Mucosa of stomach (tissue), 1 donor: ENCODE measurements around the gene CPEB4.

ENCODE experiments used
- H3K27me3 ChIP-seq: one replicate; pipeline ENCODE4 v1.7.0; 2013; ENCODE audit warnings: mild to moderate bottlenecking, low read length; ENCODE audit not compliant: control insufficient read depth, insufficient read depth
- H3K36me3 ChIP-seq: one replicate; pipeline ENCODE4 v1.7.0; 2013; ENCODE audit warnings: low read length; ENCODE audit not compliant: control insufficient read depth, insufficient read depth
- H3K4me1 ChIP-seq: one replicate; pipeline ENCODE4 v1.7.0; 2013; ENCODE audit warnings: mild to moderate bottlenecking, low read length; ENCODE audit not compliant: control insufficient read depth, insufficient read depth
- H3K4me3 ChIP-seq: one replicate; pipeline ENCODE4 v1.7.0; 2013; ENCODE audit warnings: low read length
- H3K9ac ChIP-seq: one replicate; pipeline ENCODE4 v1.7.0; 2013; ENCODE audit warnings: mild to moderate bottlenecking, low read length, moderate library complexity
- H3K9me3 ChIP-seq: one replicate; pipeline ENCODE4 v1.7.0; 2013; ENCODE audit warnings: mild to moderate bottlenecking, low read length, moderate library complexity; ENCODE audit not compliant: control insufficient read depth
- donor health status: Pancreatic carcinoma.

The CPEB4 gene

GRCh38 chr5:173969167-173970049 is 81.3 kb downstream of the CPEB4 start:
- Histone ChIP-seq H3K9me3 (no peaks in the 10 kb centered on the region), H3K9ac (no peak overlapping the region), H3K4me3 (no peak overlapping the region), H3K36me3 (no peaks in the 10 kb centered on the region), H3K27me3 (peaks cover 11% of the 10 kb centered on the region), H3K4me1 (peaks cover 18% of the 10 kb centered on the region)

DNA sequence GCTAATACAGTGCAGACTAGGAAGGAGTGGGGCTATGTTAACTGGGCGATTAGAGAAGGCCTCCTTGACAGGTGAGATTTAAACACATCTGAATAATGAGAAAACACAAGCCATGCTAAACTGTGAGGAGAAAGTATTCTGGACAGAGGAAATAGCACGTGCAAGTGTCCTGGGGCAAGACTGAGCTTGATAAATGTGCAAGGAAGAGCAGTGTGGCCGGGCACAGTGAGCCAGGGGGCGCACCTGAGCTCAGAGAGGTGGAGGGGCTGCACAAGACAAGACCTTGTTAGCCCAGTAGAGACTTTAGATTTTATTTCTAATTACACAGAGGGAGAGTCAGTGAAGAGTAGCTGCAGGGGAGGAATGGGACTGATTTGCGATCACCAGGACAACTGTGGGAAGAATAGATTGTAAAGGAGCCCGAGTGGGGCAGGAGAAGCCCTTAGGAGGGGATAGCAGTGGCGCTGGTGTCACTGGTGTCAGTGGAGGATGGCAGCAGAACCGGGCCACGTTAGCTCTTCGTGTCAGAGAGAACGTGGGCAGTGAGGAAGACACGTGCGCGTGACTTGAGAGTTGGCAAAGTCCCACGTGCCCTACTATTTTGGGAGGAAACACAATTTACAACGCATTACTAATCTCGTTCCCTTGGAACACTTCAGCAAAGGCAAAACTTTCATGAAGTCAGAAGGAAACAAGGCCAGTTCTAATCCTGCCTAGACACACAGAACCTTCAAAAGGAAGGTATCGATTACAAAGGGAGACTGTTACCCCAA is 82.9 kb downstream of the CPEB4 start:
- Histone ChIP-seq H3K4me1 (peaks cover 13% of the 10 kb centered on the region), H3K4me3 (no peak overlapping the region), H3K36me3 (no peaks in the 10 kb centered on the region), H3K9ac (no peak overlapping the region), H3K27me3 (peaks cover 11% of the 10 kb centered on the region), H3K9me3 (no peaks in the 10 kb centered on the region)

- H3K27me3 ChIP-seq = peaks cover 11% of the 10 kb centered on the region
- peaks cover 13% of the 10 kb centered on the region for H3K4me1 ChIP-seq
- no peaks in the 10 kb centered on the region for H3K36me3 ChIP-seq
- no peaks in the 10 kb centered on the region for H3K9me3 ChIP-seq
- no peak overlapping the region for H3K9ac ChIP-seq
- H3K4me3 ChIP-seq = no peak overlapping the region
Observed at GRCh38 chr5:173971681-173972345, 83.7 kb downstream of the CPEB4 start.

DNA sequence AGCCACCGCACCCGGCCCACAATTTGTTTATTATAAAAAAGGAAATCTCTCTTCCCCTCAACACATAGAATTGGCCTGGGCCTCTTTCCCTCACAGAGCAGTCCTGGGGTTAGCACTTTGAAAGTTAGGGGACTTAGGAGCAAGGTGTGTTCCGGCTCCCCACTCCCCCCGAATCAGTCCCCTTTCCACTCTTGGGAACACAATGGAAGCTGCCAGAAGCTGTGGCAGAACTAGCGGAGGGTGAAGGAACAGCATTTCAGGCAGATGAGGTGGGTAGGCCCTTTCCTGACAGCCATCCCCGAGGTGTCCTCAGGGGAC is 84.4 kb downstream of the CPEB4 start:
- no peak overlapping the region for H3K4me3 ChIP-seq
- peak overlapping the region; percentile 70 for H3K9ac ChIP-seq
- H3K36me3 ChIP-seq = no peaks in the 10 kb centered on the region
- peaks cover 11% of the 10 kb centered on the region for H3K27me3 ChIP-seq
- no peaks in the 10 kb centered on the region for H3K9me3 ChIP-seq
- H3K4me1 ChIP-seq = peaks cover 13% of the 10 kb centered on the region

DNA sequence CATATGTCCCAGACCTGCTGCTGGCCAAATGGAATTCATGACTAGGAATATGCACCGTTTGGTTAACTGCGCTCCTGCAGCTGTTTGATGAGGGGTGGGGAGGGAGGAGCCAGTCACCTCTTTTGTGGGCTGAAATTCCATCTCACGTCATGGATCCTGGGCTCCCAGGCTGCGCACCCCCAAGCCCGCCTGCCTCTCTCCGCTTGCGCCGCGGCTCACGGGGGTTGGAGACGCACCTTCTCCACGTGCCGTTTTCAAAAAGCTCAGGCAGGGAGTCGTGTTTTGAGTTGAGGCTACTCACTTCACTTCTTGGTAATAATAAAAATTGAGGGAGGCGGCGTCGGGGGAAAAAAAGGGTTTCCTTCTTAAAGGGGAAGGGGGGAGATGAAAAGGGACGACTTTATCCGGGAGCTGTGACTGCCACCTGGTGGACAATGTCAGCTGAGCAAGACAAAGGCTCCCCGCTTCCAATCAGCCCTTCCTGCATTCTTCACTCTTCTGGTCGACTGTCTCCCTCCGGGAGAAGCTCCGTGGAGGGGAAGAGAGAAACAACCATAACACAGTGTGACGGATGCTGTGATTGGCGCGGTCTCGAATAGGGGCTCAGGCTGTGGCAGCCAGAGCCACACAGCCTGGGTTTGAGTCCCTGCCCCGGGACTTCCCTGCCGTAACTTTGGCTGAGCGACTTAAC is 84.9 kb downstream of the CPEB4 start:
- no peaks in the 10 kb centered on the region for H3K9me3 ChIP-seq
- peak overlapping the region; percentile 18 for H3K4me3 ChIP-seq
- H3K9ac ChIP-seq = peak overlapping the region; percentile 70
- peaks cover 13% of the 10 kb centered on the region for H3K4me1 ChIP-seq
- H3K27me3 ChIP-seq = peaks cover 11% of the 10 kb centered on the region
- H3K36me3 ChIP-seq = no peaks in the 10 kb centered on the region

DNA sequence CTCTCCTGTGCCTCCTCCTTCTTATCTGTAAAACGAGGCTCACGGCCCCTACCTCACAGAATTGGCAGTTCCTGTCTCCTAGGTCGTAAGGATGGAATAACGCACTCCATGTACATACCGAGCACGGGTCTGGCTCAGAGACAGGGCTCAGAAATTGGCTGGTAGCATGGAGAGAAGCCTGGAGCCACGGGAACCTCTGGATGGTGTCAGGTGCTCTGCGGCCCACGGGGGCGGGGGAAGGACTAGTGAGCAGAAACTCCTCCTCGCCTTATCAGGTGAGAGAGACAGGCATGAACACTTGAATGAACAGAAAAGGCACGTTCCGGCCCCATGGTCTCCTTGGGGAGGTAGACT is 85.4 kb downstream of the CPEB4 start:
- Histone ChIP-seq H3K36me3 (no peaks in the 10 kb centered on the region), H3K9ac (peak overlapping the region; percentile 70), H3K4me1 (peaks cover 13% of the 10 kb centered on the region), H3K9me3 (no peaks in the 10 kb centered on the region), H3K4me3 (peak overlapping the region; percentile 18), H3K27me3 (peaks cover 11% of the 10 kb centered on the region)

- Histone ChIP-seq H3K36me3 (no peaks in the 10 kb centered on the region), H3K4me1 (peaks cover 13% of the 10 kb centered on the region), H3K4me3 (no peak overlapping the region), H3K27me3 (peaks cover 11% of the 10 kb centered on the region), H3K9me3 (no peaks in the 10 kb centered on the region), H3K9ac (no peak overlapping the region)
Observed at GRCh38 chr5:173974688-173975239, 86.6 kb downstream of the CPEB4 start.

DNA sequence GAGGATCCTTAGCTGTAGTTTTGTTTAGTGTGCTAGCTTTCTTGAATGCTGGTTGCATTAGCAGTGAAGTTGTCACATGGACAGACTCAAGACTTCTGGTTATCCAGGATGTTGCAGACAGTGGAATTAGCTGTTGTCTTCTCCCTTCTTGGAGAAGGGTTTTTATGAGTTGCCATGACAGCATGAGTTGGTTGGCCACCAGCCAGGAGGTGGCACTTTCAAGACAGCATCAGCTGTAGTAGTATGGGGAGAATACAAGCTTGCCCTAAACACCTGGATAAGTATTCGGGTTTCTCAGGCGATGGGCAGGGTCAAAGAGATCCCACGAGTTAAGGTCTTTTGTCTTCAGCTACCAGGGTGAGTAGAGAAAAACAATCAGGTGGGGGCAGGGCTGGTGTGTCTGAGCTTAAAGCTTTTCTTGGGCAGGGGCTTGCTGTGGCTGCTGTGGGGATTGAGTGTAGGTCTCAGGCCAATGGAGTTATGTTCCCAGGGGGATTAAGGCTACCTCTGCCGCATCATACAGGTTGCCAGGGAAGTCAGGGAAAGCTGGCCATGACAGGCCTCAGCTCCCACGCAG is 93.1 kb downstream of the CPEB4 start:
- Histone ChIP-seq H3K9me3 (no peaks in the 10 kb centered on the region), H3K27me3 (peaks cover 4% of the 10 kb centered on the region), H3K9ac (no peak overlapping the region), H3K4me1 (no peaks in the 10 kb centered on the region), H3K4me3 (no peak overlapping the region), H3K36me3 (no peaks in the 10 kb centered on the region)

DNA sequence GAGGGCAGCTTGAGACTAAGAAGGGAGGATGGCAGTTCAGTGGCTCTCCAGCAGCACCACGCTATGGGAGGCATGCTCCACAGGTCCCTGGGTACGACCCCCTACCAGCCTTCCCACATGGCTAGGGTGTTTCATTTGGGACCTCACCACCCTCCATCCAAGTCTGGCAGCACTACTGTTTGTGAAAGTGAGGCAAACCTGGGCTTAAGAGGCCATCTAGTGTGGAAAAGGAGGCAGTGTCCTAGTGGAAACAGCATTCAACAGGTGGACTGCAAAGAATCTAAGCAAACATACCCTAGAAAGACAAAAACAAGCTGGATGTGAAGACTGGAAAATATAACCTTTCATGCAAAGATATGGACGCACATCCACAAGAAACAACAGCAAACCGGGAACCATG is 96.1 kb downstream of the CPEB4 start:
- no peak overlapping the region for H3K9ac ChIP-seq
- no peaks in the 10 kb centered on the region for H3K9me3 ChIP-seq
- no peaks in the 10 kb centered on the region for H3K4me1 ChIP-seq
- no peak overlapping the region for H3K4me3 ChIP-seq
- H3K36me3 ChIP-seq = no peaks in the 10 kb centered on the region
- peaks cover 4% of the 10 kb centered on the region for H3K27me3 ChIP-seq

GRCh38 chr5:173988554-173989431 is 100.6 kb downstream of the CPEB4 start, which contains the start of gene C5orf47:
TSS of gene C5orf47 (plus strand) at chr5:173989170. CDS start at chr5:173989264, 94 bp downstream.
- Histone ChIP-seq H3K27me3 (no peaks in the 10 kb centered on the region), H3K9me3 (no peaks in the 10 kb centered on the region), H3K4me1 (no peaks in the 10 kb centered on the region), H3K4me3 (no peak within 1 kb of the TSS), H3K36me3 (no peaks in the 10 kb centered on the region), H3K9ac (no peak within 1 kb of the TSS)
